Putamen (tissue), 1 donor: ENCODE measurements around the gene ACAP2.

Experiments used
- DNase-seq: peaks from one replicate; pipeline ENCODE4 v3.0.0-alpha.2; 2016; ENCODE audit warnings: low spot score

The ACAP2 gene

GRCh38 chr3:195259475-195260279 is 183.1 kb downstream of the ACAP2 start:
- peak; percentile 69 for DNase-seq

GRCh38 chr3:195259154-195259474 is 183.7 kb downstream of the ACAP2 start:
- DNase-seq = no peak

GRCh38 chr3:195258449-195259153 is 184.2 kb downstream of the ACAP2 start:
- DNase-seq = no peak

DNA sequence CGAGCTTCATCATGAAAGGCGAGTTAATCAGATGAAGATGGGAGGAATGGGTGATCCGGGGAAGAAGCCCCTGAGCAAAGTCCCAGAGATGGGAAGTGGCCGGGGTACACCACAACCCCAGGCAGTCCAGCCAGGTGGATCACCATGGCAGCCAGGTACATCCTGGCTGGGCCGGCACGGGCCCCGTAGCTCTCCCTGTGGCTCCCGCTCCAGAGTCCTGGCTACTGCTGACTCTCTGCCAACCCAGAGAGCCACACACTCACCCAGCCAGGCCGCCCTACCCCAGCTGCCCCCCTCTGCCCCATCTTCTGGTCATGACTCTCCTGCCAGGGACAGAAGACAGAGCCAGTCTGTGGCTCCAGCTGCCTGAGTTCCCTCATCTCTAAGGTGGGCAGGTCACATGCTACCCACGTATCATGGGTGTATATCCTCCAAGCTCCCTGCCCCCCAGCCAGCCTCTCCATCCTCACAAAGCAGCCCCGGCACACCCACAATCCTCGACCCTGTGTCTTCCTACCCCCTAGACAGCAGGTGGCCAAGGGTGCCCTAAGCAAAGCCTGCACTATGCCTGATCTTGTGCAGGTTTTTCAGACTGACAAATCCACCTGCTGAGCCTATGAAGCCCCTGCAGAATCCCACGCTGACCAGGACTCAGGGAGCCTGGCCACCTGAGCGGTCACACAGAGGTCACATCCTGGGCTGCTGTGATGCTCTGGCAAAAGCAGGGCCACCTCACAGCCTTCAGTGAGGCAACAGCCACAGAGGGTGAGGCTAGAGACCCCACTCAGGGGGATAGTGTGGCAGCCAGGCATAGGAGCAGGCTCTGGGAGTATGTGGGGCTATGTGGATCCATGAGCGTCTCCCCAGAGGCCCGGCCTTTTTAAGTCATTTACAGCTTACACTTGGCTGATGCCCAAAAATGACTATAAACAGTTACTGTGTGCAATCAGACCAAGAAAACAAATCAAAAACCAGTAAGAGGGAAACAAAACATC is 185.1 kb downstream of the ACAP2 start:
- no peak for DNase-seq

DNA sequence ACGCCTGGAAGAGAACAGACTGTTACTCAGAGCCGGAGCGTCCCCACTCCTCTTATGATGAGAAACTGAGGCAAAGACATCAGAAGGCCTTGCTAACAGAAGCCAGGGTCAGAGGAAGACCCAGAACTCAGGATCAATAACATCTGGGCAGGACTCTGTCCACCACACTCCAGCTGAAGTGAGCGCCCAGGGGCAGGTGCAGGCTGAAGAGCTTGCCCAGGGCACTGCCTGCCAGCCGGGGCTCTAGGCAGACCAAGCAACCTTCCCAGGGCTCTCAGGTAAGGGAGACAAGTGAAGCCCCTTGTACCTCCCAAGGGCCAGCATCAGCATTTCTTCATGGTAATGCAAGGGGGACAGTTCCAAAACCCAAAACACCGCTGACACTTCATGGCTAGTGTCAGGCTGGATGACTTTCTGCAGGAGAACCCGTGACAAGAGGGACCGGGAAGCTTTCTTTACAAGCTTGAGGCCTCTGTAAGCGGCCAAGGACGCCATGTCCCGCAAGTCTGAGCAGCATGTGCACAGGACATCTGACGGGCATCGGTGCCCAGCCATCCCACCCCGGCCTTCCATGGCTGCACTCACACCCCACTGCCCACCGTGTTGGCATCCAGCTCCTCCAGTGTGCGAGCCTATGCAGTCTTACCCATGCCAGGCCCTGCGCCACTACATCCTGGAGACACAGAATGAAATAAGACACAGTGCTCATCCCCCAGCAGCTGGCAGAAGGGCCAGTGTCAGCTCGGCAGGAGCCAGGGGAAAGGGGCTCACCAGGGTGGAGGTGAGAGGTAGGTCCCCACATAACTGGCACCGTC is 186.0 kb downstream of the ACAP2 start:
- DNase-seq = no peak

- DNase-seq = no peak
These were observed 187.0 kb downstream of the ACAP2 start for GRCh38 chr3:195255571-195256501.

DNA sequence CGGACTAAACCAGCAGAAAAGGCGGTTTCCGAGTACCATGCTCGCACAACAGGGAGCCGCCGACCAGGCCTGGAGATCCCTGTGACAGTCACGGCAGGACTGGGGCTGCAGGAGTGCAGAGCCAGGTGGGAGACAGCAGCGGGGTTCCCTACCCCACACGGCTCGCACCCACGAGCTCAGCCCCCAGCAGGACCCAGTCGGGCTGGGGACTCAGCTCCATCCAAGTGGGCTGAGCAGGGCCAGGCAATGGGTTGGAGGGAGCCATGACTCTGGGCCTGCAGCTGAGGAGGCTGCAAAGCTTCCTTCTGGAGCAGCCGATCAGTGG is 187.7 kb downstream of the ACAP2 start:
- no peak for DNase-seq

DNA sequence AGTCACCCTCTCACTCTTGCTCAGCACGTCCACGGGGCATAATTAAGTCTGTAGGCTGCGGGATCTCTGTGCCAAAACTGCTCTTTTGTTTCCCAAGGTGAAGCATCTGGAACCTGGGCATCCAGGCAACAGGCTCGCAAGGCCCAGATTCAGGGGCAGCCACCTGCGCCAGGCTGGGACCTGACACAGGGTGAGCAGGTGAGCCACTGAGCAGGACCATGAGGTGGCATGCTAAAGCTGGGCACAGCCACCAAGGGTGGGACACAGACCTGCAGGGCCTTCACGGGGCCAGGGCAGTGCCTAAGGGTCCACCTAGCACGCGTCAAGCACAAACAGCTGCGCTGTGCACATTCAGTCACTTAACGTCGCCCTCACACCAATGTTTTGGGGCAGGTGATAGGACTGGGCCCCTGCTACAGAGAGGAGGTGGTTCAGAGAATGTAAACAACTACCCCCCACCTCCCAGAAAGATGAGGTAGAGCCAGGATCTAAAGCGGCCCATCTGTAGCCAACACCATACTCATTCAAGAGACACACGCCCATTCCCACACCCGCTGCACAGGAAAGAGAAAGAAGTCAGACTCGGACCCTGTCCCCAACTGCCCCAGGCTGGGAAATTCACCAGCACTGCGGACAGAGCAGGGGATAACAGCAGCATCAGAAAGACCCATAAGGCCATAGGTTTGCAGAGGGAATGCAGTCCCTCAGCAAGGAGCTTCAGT is 188.2 kb downstream of the ACAP2 start:
- no peak for DNase-seq

- no peak for DNase-seq
These were observed 188.8 kb downstream of the ACAP2 start for GRCh38 chr3:195253923-195254432.

DNA sequence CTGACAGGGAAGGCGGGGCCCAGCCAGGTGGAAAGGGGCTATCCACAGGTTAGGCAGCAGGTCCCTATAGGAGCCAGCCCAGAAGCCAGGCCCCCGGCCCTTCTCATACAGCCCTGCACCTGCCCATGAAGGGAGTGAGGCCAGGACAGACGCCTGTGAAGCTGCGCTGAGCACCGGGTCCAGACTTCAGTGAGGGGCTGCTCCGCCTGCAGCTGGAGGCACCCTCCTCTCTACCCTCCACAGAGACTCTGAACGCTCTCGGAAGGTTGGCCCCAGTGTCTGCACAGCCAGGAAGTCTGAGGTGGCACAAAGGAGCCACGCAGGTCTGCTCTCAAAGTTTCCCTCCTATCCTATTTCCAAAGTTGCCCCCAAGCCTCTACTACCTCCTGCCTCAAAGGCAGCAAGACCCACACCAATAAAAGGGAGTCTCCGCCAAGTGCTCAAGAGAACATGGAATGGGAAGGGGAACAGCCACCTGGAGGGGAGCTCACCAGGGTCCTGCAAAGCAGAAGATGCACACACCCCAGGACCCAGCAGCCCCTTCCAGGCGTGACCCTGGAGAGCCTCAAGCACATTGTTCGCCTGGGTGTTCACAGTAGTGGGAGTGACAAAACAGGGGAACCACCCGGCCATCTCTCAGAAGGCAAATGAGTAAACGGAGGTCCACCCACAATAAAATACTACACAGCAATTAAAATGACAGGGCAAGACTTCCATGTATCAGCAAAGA is 191.3 kb downstream of the ACAP2 start:
- no peak for DNase-seq

DNA sequence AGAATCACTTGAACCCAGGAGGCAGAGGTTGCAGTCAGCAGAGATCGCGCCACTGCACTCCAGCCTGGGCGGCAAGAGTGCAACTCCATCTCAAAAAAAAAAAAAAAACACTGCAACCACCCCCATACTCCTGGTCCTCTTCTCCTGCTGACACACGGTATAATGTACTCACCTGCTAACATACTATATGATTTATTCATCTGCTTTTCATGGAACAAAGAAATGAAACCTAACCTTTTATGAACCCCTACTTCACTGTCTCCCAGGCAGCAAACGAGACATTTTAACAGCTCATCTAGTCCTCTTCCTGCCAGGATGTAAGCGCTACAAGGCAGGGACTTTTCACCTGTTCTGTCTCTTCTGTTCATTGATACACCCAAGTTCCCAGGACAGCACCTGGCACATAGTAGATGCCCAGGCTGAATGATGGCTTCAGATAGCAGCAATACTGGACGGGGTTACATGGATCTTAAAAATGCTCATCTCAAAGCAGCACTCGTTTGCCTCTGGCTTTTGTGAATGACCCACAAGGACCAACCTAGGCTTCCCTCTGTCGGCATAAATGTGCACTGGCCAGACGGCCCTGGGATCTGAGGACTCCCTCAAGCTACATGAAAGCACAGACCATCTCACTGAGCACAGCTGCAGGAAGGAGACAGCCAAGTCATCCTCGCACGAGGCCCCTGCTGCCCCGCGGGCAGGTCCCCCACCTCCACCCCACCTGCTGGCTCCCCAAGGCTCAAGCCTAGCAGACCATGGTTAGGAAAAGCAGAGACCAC is 192.2 kb downstream of the ACAP2 start:
- DNase-seq = no peak

- DNase-seq = no peak
These were observed 192.9 kb downstream of the ACAP2 start for GRCh38 chr3:195249858-195250464.

DNA sequence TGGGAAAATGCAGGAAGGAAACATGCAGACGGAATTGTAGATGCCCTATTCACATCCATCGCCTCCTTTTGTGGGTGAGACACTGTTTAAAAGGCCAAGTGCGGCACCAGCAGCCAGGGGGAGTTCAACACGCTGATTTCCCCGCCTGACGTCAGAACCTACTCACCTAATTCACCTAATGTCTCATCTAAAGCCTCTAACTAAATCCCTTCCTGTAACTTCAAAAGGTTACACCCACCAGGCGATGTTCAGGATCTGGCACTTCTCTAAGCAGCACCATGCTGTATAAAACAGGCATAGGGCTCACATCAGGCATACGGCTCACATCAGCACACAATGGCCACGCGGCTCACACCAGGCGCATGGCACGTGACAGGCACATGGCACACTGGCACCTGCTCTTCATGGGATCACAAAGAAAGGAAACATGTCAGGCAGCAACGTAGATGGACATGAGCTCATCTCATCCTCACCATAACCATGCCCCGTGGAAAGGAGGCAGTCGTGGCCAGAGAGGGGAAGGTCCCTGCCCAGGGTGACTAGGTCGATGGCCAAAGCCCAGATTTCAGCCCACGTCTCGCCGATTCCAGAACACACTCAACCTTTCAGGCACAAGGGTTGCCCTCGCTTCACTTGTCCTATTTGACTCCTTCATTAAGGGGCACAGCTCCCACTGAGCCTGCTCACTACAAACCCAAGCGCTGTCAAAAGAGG is 193.6 kb downstream of the ACAP2 start:
- no peak for DNase-seq

- DNase-seq = no peak
These were observed 194.5 kb downstream of the ACAP2 start for GRCh38 chr3:195248281-195248680.

DNA sequence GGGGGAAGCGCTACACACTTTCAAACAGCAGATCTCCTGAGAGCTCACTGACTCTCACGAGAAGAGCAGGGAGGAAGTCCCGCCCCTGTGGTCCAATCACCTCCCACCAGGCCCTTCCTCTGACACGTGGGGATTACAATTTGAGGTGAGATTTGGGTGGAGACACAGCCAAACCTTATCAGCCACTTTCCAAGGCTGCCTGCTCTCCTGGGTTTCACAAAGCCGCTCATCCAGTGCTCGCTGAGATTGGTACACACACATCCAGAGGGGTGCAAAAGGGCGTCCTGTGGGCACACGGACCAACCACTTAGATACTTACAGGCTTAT is 195.0 kb downstream of the ACAP2 start:
- no peak for DNase-seq

DNA sequence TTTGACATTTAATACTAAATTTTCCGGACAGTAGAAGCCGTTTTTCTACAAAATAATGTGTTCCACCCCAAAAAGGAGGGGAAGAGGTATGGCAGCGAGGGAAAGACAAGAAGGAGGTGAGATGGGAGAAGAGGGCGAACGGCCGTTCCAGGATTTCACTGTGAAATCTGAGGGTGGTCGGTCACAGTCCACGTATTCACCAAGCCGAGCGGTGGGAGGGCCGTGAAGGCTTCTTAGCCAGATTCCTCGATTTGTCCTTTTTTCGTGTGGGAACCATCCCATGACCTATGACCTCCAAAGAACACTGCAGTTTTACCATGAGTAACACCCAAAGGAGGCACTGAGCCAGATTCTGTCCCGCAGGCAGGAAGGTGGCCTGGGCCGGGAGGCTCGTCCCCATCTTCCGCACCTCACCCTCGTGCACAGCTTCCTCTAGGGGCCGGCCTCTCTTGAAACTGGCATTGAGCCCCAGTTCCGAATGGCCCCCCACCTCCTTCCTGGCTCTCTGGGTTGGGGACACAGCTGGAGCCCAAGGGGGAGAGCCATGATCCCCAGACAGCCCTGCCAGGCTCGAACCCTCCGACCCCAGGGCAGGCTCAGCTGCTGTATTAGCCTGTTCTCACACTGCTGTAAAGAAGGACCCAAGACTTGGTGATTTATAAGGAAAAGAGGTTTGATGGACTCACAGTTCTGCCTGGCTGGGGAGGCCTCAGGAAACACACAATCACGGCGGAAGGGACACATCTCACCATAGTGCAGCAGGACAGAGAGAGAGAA is 195.5 kb downstream of the ACAP2 start:
- DNase-seq = no peak
